Adrenal gland (tissue), 12 donors: ENCODE measurements around the gene MTG2. TPM values are rescaled to one million over a fixed set of nuclear protein-coding genes. Genes with fewer than 3 reads are reported as not detected.
A peak's percentile ranks its signal among the peaks of the same experiment; 100 is the strongest.

ENCODE experiments used
- DNase-seq, 7 donors: peaks; one replicate each; pipeline ENCODE4 v3.0.0-alpha.2; 2019 to 2020
- H3K27ac ChIP-seq, 5 donors: fragments of 200-600 bp; sonication (generic) in 4 of 5; 1 replicate in 3 of 5; 2 replicates in 2 of 5; pipeline versions ENCODE4 v1.5.1 to v1.8.0; 2016 to 2020; ENCODE audit warnings: mild to moderate bottlenecking in 1 of 5
- H3K27me3 ChIP-seq: fragments of 200-600 bp; 2 replicates; pipeline ENCODE4 v1.8.0; 2021
- H3K36me3 ChIP-seq, 2 donors: fragments of 200-600 bp; replicated peaks in 1 of 2; 1 replicate in 1 of 2; 2 replicates in 1 of 2; pipeline versions ENCODE4 v1.5.1 to v1.8.0; 2018 to 2022
- H3K4me1 ChIP-seq, 2 donors: fragments of 200-600 bp; replicated peaks in 1 of 2; 1 replicate in 1 of 2; 2 replicates in 1 of 2; pipeline versions ENCODE4 v1.5.1 to v1.8.0; 2018 to 2021
- H3K4me3 ChIP-seq, 4 donors: fragments of 200-600 bp; sonication (generic) in 3 of 4; one replicate each; pipeline ENCODE4 v1.5.1; 2016 to 2018
- H3K9me3 ChIP-seq, 3 donors: fragments of 200-600 bp; sonication (generic) in 1 of 3; replicated peaks in 1 of 3; 1 replicate in 2 of 3; 2 replicates in 1 of 3; pipeline versions ENCODE4 v1.5.1 to v1.8.0; 2016 to 2021
- POLR2A ChIP-seq, 2 donors: fragments of 450-650 bp; IDR thresholded peaks; one replicate each; pipeline ENCODE4 v1.6.1; 2017; ENCODE audit warnings: antibody characterized with exemption in 2 of 2, mild to moderate bottlenecking in 2 of 2, moderate library complexity in 1 of 2
- WGBS, 4 donors: extraction: QIAGEN DNeasy Blood & Tissue Kit in 2 of 4; methylation state at CpG; one replicate each; pipeline versions ENCODE4 v1.1.5 to v1.1.7; 2013 to 2017; 5-methylcytosine and 5-hydroxymethylcytosine counted together
- intact Hi-C, 2 donors: fragments of 100-400 bp; cut with DNase I; formaldehyde crosslinking; loops; one replicate each; pipeline versions ENCODE4 v1.14.1 to v1.15.0; 2022 to 2023
- polyA plus RNA-seq, 3 donors: library from polyadenylated mRNA; stranded (reverse); fragments of 200-250 nt in 2 of 3; fragments of 350-450 nt in 1 of 3; fragmentation: Illumina TruSeq in 1 of 3; extraction: RNeasy Lipid Tissue Mini Kit (QIAGEN cat#74804) in 1 of 3; gene quantifications; one replicate each; pipeline ENCODE4 v1.2.3, GENCODE V29; 2013 to 2014
- total RNA-seq, 9 donors: library from RNA; depleted of rRNA in 4 of 9; stranded (reverse); fragments of >200 nt in 4 of 9; fragments of 120-200 nt in 1 of 9; fragmentation: NEBNext Ultra II Directional in 1 of 9; extraction: Animal tissue kit (Norgen Biotek cat#: 25700) in 1 of 9; gene quantifications; one replicate each; pipeline versions ENCODE4 v1.1.0 to v1.2.4, GENCODE V29; 2013 to 2023
- TF ChIP-seq, protein P1 (sequence below), 6 experiments: fragments of 450-650 bp in 4 of 6; fragments of 200-600 bp in 2 of 6; sonication (generic) in 1 of 6; IDR thresholded peaks; 1 replicate in 5 of 6; 2 replicates in 1 of 6; pipeline versions ENCODE4 v1.5.1 to v1.8.0; 2016 to 2021; ENCODE audit warnings: antibody characterized with exemption in 6 of 6, mild to moderate bottlenecking in 2 of 6, moderate library complexity in 1 of 6
- donor health status: healthy with polysubstance abuse.
- donor health status: Bipolar disorder and iron deficiency.
- donor health status: DM: yes; HTN: yes; CAD: no.
- donor health status: DM: no; HTN: no; CAD: no.
- donor health status: DM: no; HTN: no; CAD: no.
- donor health status: DM: yes; HTN: yes; CAD: no.

The MTG2 gene
- total and polyA plus RNA-seq, 12 donors, result 11.5 to 90.4 (median 47.2) TPM

DNA sequence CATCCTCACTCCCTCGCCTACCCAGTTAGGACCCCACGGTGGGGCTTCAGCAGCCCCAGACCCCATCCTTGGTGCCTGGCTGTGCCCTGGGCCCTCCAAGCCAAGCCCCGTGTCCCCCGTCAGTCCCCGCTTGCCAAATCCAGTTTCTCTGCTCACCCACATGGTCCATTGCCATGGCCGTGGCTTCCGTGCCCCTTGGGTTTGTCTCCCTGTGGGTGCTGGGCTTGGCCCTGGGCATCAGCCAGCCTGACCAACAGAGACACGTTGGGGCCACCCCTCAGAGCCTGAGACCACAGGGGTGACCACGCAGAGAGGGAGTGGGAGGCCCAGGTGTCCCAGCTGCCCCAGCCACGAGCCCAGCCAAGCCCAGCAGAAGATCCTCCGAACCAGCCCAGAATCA is 31.6 kb upstream of the MTG2 start:
- WGBS, 4 donors, result 92 to 97% (median 95%) methylated on average over 9 to 11 of the region's 11 CpGs
- Histone ChIP-seq H3K27ac (no peak overlapping the region), H3K4me3 (no peak overlapping the region), H3K36me3 (no peaks in the 10 kb centered on the region), H3K4me1 (peaks cover 2 to 5% of the 10 kb centered on the region in 2 donors), H3K9me3 (no peaks in the 10 kb centered on the region), H3K27me3 (no peaks in the 10 kb centered on the region)
- TF ChIP-seq POLR2A (IDR thresholded peaks at IDR 0.05), result no peak
- TF ChIP-seq, protein P1, sequence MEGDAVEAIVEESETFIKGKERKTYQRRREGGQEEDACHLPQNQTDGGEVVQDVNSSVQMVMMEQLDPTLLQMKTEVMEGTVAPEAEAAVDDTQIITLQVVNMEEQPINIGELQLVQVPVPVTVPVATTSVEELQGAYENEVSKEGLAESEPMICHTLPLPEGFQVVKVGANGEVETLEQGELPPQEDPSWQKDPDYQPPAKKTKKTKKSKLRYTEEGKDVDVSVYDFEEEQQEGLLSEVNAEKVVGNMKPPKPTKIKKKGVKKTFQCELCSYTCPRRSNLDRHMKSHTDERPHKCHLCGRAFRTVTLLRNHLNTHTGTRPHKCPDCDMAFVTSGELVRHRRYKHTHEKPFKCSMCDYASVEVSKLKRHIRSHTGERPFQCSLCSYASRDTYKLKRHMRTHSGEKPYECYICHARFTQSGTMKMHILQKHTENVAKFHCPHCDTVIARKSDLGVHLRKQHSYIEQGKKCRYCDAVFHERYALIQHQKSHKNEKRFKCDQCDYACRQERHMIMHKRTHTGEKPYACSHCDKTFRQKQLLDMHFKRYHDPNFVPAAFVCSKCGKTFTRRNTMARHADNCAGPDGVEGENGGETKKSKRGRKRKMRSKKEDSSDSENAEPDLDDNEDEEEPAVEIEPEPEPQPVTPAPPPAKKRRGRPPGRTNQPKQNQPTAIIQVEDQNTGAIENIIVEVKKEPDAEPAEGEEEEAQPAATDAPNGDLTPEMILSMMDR (IDR thresholded peaks at IDR 0.05), result no peak
- no peak for DNase-seq
- intact Hi-C loops, result no loop called here

DNA sequence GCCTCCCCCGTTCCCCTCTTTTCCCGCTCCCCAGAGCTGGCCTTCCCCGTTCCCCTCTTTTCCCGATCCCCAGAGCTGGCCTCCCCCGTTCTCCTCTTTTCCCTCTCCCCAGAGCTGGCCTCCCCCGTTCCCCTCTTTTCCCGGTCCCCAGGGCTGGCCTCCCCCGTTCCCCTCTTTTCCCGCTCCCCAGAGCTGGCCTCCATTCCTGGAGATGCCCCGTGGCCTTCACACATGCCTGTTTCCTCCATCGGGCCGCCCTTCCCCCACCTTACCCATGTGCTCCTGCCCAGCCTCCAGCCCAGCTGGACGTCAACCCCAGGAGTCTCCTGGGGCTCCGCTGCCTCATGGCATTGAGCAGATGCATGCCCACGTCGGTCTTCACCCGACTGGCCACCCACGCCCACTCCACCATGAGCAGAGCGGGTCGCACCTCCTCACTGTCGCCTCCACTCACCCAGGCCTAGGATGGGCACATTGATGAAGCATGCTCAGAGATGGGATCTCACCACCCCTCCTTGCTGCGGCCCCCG is 30.9 kb upstream of the MTG2 start:
- no peak for DNase-seq
- Histone ChIP-seq H3K27ac (no peak overlapping the region), H3K36me3 (no peaks in the 10 kb centered on the region), H3K27me3 (no peaks in the 10 kb centered on the region), H3K4me1 (peaks cover 7 to 11% of the 10 kb centered on the region in 2 donors), H3K9me3 (no peaks in the 10 kb centered on the region), H3K4me3 (no peak overlapping the region)
- TF ChIP-seq POLR2A (IDR thresholded peaks at IDR 0.05), result no peak
- TF ChIP-seq, protein P1 (IDR thresholded peaks at IDR 0.05), result no peak
- 76 to 80% (median 79%) methylated on average over 18 to 23 of the region's 23 CpGs for WGBS, 4 donors
- intact Hi-C loops, result no loop called here

DNA sequence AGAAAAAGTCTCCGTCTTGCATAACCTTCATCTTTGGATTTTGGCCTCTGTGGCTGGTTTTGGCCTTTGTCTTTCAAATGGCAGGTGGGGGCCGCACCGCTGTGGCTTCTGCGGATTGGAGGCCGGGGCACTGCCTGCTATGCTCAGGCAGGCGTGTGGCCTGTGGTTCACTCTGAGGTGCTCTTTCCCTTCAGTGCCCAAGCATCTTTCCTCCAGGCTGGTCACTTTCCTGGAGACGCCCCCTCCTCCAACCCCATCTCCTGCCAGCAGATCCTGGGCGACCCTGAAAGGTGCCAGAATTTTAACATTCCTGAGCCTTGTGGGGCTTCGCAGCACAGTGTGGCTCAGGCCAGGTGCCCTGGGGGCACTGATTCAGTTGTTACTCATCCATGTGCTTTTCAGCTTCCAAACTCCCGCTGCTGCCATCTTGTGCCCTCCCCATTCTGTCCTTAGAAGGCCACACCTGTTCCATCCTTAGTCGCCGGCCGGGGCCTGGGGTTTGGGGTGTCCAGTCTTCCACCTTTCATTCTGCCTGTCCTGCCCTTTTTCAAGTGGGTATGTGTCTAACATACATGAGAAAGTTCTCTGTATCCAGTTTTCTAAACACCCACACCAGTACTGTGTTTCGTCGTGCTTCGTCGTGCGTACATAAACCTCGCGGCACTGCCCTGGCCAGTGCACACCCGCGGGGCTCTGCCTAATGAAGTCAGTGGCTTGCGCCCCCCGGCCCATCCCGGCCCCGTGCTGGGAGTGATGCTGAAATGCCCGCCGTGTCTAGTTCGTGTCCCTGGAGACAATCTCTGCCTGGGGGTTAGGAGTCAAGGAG is 27.2 kb upstream of the MTG2 start:
- Histone ChIP-seq H3K4me1 (peaks cover 7 to 12% of the 10 kb centered on the region in 2 donors), H3K9me3 (no peaks in the 10 kb centered on the region), H3K4me3 (no peak overlapping the region), H3K36me3 (no peaks in the 10 kb centered on the region), H3K27me3 (no peaks in the 10 kb centered on the region), H3K27ac (no peak overlapping the region)
- DNase-seq, result no peak
- 89 to 93% (median 91%) methylated on average over 28 to 29 of the region's 29 CpGs for WGBS, 4 donors
- no peak for TF ChIP-seq POLR2A (IDR thresholded peaks at IDR 0.05)
- TF ChIP-seq, protein P1 (IDR thresholded peaks at IDR 0.05), result no peak
- intact Hi-C loops, result loop anchor here in 1 of 2 donors (5.0 kb wide), 1 partner anchor 143 kb away; no protein-coding TSS in a partner anchor

DNA sequence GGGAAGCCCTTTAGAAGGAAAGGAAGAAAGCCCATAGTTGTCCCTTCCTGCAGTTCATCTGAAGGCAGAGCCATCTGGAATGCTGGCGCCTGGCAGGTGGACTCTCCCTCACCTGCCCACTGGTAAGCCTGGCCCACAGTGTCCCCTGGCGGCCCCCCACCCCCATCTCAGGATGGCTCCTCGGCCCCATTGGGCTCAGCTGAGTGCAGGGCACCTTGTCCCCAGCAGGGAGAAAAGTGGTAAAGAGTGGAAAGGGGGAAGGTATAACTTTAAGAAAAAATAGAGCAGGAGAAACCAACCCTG is 26.6 kb upstream of the MTG2 start:
- WGBS, 4 donors, result 81 to 86% (median 83%) methylated on average over 3 of the region's 3 CpGs
- Histone ChIP-seq H3K36me3 (peaks cover 0 to 3% of the 10 kb centered on the region in 2 donors), H3K9me3 (no peaks in the 10 kb centered on the region), H3K4me1 (peaks cover 7 to 12% of the 10 kb centered on the region in 2 donors), H3K27me3 (no peaks in the 10 kb centered on the region), H3K27ac (peak overlapping the region in 1 of 5 donors; percentile 13), H3K4me3 (no peak overlapping the region)
- TF ChIP-seq POLR2A (IDR thresholded peaks at IDR 0.05), result no peak
- TF ChIP-seq, protein P1 (IDR thresholded peaks at IDR 0.05), result no peak
- intact Hi-C loops, result loop anchor here in 1 of 2 donors (5.0 kb wide), 1 partner anchor 144 kb away; no protein-coding TSS in a partner anchor
- DNase-seq, result no peak
